HepG2 (cell line): Measurements from ENCODE around the gene FBH1. TPM values are rescaled to one million over a fixed set of nuclear protein-coding genes. Genes with fewer than 3 reads are reported as not detected.

ENCODE experiments used
- ARID4A ChIP-seq: sonication (generic); formaldehyde crosslinking; IDR thresholded peaks from 2 replicates; pipeline ENCODE4 v1.5.0; 2020; ENCODE audit warnings: mild to moderate bottlenecking, missing genetic modification reagents, borderline replicate concordance
- CAMTA2 ChIP-seq: sonication (generic); formaldehyde crosslinking; IDR thresholded peaks from 2 replicates; pipeline ENCODE4 v1.4.0; 2020; ENCODE audit warnings: mild to moderate bottlenecking, missing genetic modification reagents, borderline replicate concordance
- FOXA1 ChIP-seq, 2 experiments: fragments of 450-650 bp in 1 of 2; sonication (generic) in 1 of 2; formaldehyde crosslinking in 1 of 2; IDR thresholded peaks; 2 replicates each; pipeline versions ENCODE4 v1.4.0 to v1.6.1; 2016 to 2020; ENCODE audit warnings: missing genetic modification reagents in 1 of 2
- HES4 ChIP-seq: sonication (generic); formaldehyde crosslinking; IDR thresholded peaks from 2 replicates; pipeline ENCODE4 v1.9.0; 2021; ENCODE audit warnings: mild to moderate bottlenecking, missing genetic modification reagents, borderline replicate concordance
- IRF2 ChIP-seq: IDR thresholded peaks from 2 replicates; pipeline ENCODE4 v1.6.1; 2018; ENCODE audit warnings: missing genetic modification reagents, missing compliant biosample characterization
- KDM4B ChIP-seq: sonication (generic); formaldehyde crosslinking; IDR thresholded peaks from 2 replicates; pipeline ENCODE4 v1.4.0; 2020; ENCODE audit warnings: missing genetic modification reagents
- ONECUT2 ChIP-seq: sonication (generic); formaldehyde crosslinking; IDR thresholded peaks from 2 replicates; pipeline ENCODE4 v1.4.0; 2020; ENCODE audit warnings: missing genetic modification reagents
- POLR2A ChIP-seq, 2 experiments: IDR thresholded peaks; 2 replicates each; pipeline ENCODE4 v1.6.1; 2011; ENCODE audit warnings: low read depth in 2 of 2, low read length in 2 of 2, mild to moderate bottlenecking in 1 of 2, moderate library complexity in 1 of 2; ENCODE audit not compliant: insufficient read depth in 1 of 2
- RFX3 ChIP-seq: IDR thresholded peaks from 2 replicates; pipeline ENCODE4 v1.6.1; 2016; ENCODE audit warnings: missing biosample characterization, missing genetic modification reagents
- RFXANK ChIP-seq: IDR thresholded peaks from 2 replicates; pipeline ENCODE4 v1.6.1; 2016
- SNAPC2 ChIP-seq: sonication (generic); formaldehyde crosslinking; IDR thresholded peaks from 2 replicates; pipeline ENCODE4 v1.8.1; 2022; ENCODE audit warnings: mild to moderate bottlenecking, missing genetic modification reagents
- TBX2 ChIP-seq: sonication (generic); formaldehyde crosslinking; IDR thresholded peaks from 2 replicates; pipeline ENCODE4 v1.5.0; 2020; ENCODE audit warnings: missing genetic modification reagents, mild to moderate bottlenecking, borderline replicate concordance
- TCF7L2 ChIP-seq: IDR thresholded peaks from 2 replicates; pipeline ENCODE4 v1.6.1; 2011; ENCODE audit warnings: mild to moderate bottlenecking, low read depth, low read length, moderate library complexity
- ZBTB14 ChIP-seq: sonication (generic); formaldehyde crosslinking; IDR thresholded peaks from 2 replicates; pipeline ENCODE4 v1.4.0; 2020; ENCODE audit warnings: missing genetic modification reagents
- ZNF550 ChIP-seq: sonication (generic); formaldehyde crosslinking; IDR thresholded peaks from 2 replicates; pipeline ENCODE4 v1.4.0; 2020; ENCODE audit warnings: mild to moderate bottlenecking, missing genetic modification reagents, borderline replicate concordance
- ZSCAN20 ChIP-seq: sonication (generic); formaldehyde crosslinking; IDR thresholded peaks from 2 replicates; pipeline ENCODE4 v1.4.0; 2020; ENCODE audit warnings: missing genetic modification reagents, mild to moderate bottlenecking, borderline replicate concordance
- ZSCAN30 ChIP-seq: sonication (generic); formaldehyde crosslinking; IDR thresholded peaks from 2 replicates; pipeline ENCODE4 v1.5.0; 2020; ENCODE audit warnings: mild to moderate bottlenecking, missing genetic modification reagents
- polyA plus RNA-seq, 8 experiments: library from polyadenylated mRNA; depleted of rRNA in 3 of 8; stranded (reverse) in 7 of 8; unstranded in 1 of 8; fragments of >200 nt; fragmentation: Illumina TruSeq in 4 of 8; extraction: Trizol in 4 of 8; gene quantifications; 2 replicates each; pipeline versions ENCODE4 v1.2.1 to v1.2.3, GENCODE V29; 2011 to 2016; ENCODE audit warnings: low read depth in 4 of 8, missing spikeins in 1 of 8, mixed read lengths in 1 of 8; ENCODE audit not compliant: insufficient read depth in 1 of 8
- total RNA-seq, 5 experiments: library from RNA; depleted of rRNA; stranded (reverse); fragments of >200 nt; fragmentation: Illumina TruSeq; extraction: Trizol; gene quantifications; 2 replicates each; pipeline ENCODE4 v1.2.3, GENCODE V29; 2016; ENCODE audit warnings: low read depth in 1 of 5
- TF ChIP-seq, protein P1 (sequence below): sonication (generic); formaldehyde crosslinking; IDR thresholded peaks from 2 replicates; pipeline ENCODE4 v1.4.0; 2020; ENCODE audit warnings: missing genetic modification reagents, borderline replicate concordance
- TF ChIP-seq, protein P2 (sequence below): sonication (generic); formaldehyde crosslinking; IDR thresholded peaks from 2 replicates; pipeline ENCODE4 v1.5.0; 2020; ENCODE audit warnings: missing genetic modification reagents, mild to moderate bottlenecking, borderline replicate concordance

The FBH1 gene
- total and polyA plus RNA-seq, 2 of the 13 experiments (the other 11 are each of a cell fraction or from before 2014, with no cell fraction given): 48.8 to 60.3 TPM

- peak; percentile 50; the same call in 1 of the 2 replicates for TF ChIP-seq ARID4A (CRISPR knock-in tag)
- no peak for TF ChIP-seq SNAPC2 (CRISPR knock-in tag)
- TF ChIP-seq FOXA1 (IDR thresholded peaks at IDR 0.05): no peak
- no peak for TF ChIP-seq FOXA1 (CRISPR knock-in tag; IDR thresholded peaks at IDR 0.05)
- TF ChIP-seq RFX3 (CRISPR knock-in tag): 0 out of 2 replicates have a peak, but pooled peaks have one; percentile 2
- peak; percentile 20 to 58; a peak in 2 of 4 replicates for TF ChIP-seq POLR2A (IDR thresholded peaks at IDR 0.05; ENCODE audit: insufficient read depth in 1 of 2, low read depth in 2 of 2, low read length in 2 of 2)
- TF ChIP-seq ONECUT2: no peak
- no peak for TF ChIP-seq RFXANK
- no peak for TF ChIP-seq TBX2
- no peak for TF ChIP-seq HES4 (CRISPR knock-in tag)
- TF ChIP-seq TCF7L2: no peak
- 0 out of 2 replicates have a peak, but pooled peaks have one; percentile 19 for TF ChIP-seq IRF2 (CRISPR knock-in tag)
- TF ChIP-seq, protein P1, sequence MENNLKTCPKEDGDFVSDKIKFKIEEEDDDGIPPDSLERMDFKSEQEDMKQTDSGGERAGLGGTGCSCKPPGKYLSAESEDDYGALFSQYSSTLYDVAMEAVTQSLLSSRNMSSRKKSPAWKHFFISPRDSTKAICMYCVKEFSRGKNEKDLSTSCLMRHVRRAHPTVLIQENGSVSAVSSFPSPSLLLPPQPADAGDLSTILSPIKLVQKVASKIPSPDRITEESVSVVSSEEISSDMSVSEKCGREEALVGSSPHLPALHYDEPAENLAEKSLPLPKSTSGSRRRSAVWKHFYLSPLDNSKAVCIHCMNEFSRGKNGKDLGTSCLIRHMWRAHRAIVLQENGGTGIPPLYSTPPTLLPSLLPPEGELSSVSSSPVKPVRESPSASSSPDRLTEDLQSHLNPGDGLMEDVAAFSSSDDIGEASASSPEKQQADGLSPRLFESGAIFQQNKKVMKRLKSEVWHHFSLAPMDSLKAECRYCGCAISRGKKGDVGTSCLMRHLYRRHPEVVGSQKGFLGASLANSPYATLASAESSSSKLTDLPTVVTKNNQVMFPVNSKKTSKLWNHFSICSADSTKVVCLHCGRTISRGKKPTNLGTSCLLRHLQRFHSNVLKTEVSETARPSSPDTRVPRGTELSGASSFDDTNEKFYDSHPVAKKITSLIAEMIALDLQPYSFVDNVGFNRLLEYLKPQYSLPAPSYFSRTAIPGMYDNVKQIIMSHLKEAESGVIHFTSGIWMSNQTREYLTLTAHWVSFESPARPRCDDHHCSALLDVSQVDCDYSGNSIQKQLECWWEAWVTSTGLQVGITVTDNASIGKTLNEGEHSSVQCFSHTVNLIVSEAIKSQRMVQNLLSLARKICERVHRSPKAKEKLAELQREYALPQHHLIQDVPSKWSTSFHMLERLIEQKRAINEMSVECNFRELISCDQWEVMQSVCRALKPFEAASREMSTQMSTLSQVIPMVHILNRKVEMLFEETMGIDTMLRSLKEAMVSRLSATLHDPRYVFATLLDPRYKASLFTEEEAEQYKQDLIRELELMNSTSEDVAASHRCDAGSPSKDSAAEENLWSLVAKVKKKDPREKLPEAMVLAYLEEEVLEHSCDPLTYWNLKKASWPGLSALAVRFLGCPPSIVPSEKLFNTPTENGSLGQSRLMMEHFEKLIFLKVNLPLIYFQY (CRISPR knock-in tag): no peak
- TF ChIP-seq ZSCAN20 (CRISPR knock-in tag): no peak
- no peak for TF ChIP-seq ZSCAN30
- TF ChIP-seq, protein P2, sequence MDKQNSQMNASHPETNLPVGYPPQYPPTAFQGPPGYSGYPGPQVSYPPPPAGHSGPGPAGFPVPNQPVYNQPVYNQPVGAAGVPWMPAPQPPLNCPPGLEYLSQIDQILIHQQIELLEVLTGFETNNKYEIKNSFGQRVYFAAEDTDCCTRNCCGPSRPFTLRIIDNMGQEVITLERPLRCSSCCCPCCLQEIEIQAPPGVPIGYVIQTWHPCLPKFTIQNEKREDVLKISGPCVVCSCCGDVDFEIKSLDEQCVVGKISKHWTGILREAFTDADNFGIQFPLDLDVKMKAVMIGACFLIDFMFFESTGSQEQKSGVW: no peak
- no peak for TF ChIP-seq CAMTA2 (CRISPR knock-in tag)
- no peak for TF ChIP-seq ZBTB14 (CRISPR knock-in tag)
- no peak for TF ChIP-seq ZNF550 (CRISPR knock-in tag)
- 0 out of 2 replicates have a peak, but pooled peaks have one; percentile 29 for TF ChIP-seq KDM4B (CRISPR knock-in tag)
- TF ChIP-seq, all 625 proteins: peak for 30
These were observed 1.7 kb upstream of the FBH1 start (continued) for GRCh38 chr10:5888351-5888750.
